ENCODE results near the gene RARS2.

RARS2 gene

DNA sequence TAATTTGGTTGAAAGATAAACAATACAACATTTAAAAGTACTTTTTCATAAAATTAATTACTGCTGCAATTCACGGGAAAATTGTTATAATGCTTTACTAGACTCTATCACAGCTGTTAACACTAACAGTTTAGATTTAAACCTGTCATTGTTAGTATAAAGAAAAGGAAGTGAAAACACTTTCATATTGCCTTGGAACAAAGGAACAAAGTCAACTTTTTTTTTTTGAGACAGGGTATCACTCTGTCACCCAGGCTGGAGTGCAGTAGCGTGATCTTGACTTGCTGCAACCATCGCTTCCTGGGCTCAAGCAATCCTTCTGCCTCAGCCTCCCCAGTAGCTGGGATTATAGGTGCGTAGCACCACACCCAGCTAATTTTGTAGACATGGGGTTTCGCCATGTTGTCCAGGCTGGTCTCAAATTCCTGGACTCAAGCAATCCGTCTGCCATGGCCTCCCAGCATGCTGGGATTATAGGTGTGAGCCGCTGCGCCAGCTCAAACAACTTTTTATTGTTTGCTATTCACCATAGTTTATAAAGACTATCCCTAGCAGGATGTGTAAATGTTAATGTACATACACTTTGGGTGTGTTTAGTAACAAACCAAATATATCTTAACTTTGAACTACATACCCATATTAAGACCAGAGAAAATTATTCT lies 94.9 kb downstream of the RARS2 start:
- TF ChIP-seq, protein P1, sequence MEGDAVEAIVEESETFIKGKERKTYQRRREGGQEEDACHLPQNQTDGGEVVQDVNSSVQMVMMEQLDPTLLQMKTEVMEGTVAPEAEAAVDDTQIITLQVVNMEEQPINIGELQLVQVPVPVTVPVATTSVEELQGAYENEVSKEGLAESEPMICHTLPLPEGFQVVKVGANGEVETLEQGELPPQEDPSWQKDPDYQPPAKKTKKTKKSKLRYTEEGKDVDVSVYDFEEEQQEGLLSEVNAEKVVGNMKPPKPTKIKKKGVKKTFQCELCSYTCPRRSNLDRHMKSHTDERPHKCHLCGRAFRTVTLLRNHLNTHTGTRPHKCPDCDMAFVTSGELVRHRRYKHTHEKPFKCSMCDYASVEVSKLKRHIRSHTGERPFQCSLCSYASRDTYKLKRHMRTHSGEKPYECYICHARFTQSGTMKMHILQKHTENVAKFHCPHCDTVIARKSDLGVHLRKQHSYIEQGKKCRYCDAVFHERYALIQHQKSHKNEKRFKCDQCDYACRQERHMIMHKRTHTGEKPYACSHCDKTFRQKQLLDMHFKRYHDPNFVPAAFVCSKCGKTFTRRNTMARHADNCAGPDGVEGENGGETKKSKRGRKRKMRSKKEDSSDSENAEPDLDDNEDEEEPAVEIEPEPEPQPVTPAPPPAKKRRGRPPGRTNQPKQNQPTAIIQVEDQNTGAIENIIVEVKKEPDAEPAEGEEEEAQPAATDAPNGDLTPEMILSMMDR (IDR thresholded peaks at IDR 0.05): no peak

DNA sequence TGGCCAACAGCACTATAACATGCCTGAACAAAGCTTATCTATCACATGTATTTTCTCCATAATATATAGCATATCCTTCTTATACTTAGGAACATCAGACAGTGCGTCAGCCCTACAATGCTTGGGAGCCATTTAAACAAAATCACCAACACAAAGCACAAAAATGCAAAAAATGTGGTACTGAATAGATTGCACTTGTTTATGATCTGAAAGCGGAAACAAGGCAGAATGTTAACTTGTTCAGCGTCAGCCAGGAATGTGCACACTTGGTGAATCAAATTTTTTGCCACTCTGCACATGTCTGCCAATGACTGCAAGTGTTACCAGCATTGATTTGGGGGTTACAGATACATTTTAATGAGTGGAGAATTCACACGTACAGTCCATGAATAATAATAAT lies 102.2 kb downstream of the RARS2 start:
- TF ChIP-seq, protein P1 (IDR thresholded peaks at IDR 0.05): no peak

DNA sequence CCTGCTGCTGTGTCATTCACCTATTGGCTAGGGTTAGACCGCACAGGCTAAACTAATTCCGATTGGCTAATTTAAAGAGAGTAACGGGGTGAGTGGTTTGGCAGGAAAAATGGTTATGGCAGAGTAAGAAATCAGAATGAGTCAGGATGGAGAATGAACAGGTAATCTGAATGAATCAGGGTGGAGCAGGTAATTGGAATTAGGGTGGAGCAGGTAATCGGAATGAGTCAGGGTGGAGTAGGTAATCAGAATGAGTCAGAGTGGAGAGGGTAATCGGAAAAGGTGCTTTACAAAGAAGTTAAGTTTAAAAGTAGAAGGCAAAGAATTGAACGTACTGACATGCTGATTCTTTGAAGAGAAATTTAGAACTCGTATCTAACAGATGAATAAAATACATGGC lies 105.3 kb downstream of the RARS2 start:
- TF ChIP-seq, protein P1 (IDR thresholded peaks at IDR 0.05): no peak

DNA sequence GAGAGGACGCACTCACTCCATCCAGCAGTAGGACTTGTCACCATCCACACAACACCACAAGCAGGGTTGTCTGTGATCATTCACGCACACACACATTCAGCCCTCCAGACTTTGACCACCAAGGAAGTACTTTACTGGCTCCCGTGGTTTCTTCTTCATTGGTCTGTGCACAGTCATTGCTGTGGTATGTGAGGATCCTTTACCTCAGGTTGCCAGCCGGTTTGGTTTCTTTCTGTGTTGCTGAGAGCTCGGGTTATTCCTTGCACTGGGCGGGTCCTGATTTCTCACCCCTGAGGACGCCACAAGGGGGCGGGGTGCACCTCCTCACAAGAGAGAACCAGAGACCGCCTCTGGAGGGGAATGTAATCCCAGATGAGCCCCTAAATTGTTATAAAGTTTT lies 105.9 kb downstream of the RARS2 start:
- TF ChIP-seq, protein P1 (IDR thresholded peaks at IDR 0.05): no peak; the same call in 1 of the 2 replicates

DNA sequence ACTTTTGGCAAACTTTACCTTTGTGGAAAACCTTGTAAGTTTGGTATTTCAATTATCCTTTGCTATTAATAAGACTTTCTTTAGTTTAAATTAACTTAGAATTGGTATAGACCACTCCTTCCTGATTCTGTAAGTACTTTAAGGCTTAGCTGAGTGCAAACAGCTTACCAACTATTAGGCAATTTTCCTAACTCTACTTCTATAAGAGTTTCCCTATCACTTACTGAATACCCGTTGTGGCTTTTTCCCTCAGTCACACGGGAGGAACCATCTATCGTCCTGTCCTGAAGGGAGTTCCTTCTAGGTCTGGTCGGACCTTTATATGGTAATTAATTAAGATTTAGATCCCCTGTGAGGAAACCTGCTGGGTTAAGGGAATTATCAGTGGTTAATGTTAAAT lies 107.4 kb downstream of the RARS2 start:
- TF ChIP-seq, protein P1 (IDR thresholded peaks at IDR 0.05): no peak

DNA sequence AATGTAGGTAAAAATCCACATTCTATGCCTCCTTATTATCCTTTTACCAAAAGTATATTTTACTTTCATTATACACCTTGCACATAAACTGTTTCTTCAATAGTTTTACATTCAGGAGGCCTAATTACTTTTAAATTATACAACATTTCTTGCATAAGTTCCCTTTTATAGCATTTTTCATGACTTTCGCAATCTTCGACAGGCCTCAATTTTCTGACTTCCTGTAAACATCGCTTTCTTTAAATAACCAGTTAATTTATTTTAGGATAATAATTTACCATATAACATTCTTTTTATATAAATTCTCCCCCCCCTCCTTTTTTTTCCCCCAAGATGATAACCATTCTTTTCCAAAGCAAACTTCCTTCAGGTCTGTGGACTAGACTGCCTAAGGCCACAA lies 107.9 kb downstream of the RARS2 start:
- TF ChIP-seq, protein P1 (IDR thresholded peaks at IDR 0.05): no peak

DNA sequence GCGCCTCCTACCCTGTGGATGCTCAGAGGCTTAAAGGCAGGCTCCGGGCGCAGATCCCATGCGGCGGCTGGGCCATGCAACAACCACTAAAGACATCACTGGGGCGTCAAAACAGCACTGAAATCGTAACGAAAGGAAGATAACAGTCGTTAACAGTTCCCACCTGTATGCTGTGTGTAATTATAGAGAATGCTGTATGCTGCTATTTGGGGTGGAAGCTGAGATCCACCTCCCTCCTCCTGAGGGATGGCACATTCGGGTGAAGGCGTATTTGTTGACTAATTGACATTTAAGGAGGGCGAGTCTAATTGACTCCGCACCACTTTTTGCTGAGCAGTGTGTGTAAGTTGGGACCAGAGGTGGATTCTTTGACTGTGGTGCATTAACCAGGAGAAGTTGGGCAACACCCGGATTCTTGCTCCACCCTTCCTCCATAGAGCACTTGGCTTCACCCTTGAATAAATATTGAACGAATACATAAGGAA lies 116.3 kb downstream of the RARS2 start:
- TF ChIP-seq, protein P1 (IDR thresholded peaks at IDR 0.05): no peak
